ENCODE measurements around the gene HHAT.

DNA sequence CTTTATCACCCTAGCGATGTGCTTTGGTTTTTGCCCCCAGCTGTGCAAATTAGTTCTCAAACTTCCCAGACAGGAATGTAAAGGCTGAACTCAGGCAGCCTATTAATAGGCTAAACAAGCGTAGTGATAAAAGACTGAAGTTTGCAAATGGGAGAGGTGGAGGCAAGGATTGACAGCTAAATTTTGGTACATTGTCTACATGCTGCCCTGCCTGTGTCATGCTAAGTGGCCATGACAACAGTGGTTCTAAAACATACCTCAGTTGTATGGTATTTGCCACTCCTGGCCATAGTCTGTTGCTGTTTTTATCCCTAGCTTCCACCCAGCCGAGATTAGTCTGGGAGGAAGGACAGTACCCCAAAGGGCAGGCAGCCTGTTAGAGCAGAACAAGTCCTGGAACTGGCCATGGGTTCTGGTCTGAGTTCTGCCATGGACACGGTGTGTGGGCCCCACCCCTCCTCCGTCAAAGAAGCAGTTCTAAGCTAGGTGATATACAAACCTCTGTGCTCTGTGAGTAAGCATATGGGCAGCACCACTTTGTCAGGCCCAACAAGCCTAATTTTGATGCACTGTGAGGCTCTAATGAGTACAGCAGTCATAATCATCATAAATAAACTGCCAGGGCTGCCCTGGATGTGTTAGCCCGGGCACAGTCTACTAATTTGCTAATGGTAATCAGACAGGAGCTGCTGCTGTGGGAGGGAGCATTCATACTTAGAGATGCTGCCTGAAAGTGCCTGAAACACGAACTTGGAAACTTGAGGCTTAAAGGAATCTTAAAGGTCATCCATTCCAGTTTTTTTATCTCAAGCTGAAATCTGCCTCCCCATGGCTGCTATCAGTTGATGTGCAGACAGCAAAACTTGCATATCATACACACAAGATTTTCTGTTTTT lies 177.1 kb downstream of the HHAT start:
- TF ChIP-seq, protein P1, sequence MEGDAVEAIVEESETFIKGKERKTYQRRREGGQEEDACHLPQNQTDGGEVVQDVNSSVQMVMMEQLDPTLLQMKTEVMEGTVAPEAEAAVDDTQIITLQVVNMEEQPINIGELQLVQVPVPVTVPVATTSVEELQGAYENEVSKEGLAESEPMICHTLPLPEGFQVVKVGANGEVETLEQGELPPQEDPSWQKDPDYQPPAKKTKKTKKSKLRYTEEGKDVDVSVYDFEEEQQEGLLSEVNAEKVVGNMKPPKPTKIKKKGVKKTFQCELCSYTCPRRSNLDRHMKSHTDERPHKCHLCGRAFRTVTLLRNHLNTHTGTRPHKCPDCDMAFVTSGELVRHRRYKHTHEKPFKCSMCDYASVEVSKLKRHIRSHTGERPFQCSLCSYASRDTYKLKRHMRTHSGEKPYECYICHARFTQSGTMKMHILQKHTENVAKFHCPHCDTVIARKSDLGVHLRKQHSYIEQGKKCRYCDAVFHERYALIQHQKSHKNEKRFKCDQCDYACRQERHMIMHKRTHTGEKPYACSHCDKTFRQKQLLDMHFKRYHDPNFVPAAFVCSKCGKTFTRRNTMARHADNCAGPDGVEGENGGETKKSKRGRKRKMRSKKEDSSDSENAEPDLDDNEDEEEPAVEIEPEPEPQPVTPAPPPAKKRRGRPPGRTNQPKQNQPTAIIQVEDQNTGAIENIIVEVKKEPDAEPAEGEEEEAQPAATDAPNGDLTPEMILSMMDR (IDR thresholded peaks at IDR 0.05): no peak
- TF ChIP-seq POLR2A (IDR thresholded peaks at IDR 0.05): no peak

All from esophagus squamous epithelium (tissue), 4 donors.